ENCODE data around the gene BARX1. TPM values are rescaled to one million over a fixed set of nuclear protein-coding genes. Genes with fewer than 3 reads are reported as not detected.

The BARX1 gene
- total and polyA plus RNA-seq, 10 of the 15 experiments (the other 5 are each of a cell fraction or from before 2014, with no cell fraction given): not detected

DNA sequence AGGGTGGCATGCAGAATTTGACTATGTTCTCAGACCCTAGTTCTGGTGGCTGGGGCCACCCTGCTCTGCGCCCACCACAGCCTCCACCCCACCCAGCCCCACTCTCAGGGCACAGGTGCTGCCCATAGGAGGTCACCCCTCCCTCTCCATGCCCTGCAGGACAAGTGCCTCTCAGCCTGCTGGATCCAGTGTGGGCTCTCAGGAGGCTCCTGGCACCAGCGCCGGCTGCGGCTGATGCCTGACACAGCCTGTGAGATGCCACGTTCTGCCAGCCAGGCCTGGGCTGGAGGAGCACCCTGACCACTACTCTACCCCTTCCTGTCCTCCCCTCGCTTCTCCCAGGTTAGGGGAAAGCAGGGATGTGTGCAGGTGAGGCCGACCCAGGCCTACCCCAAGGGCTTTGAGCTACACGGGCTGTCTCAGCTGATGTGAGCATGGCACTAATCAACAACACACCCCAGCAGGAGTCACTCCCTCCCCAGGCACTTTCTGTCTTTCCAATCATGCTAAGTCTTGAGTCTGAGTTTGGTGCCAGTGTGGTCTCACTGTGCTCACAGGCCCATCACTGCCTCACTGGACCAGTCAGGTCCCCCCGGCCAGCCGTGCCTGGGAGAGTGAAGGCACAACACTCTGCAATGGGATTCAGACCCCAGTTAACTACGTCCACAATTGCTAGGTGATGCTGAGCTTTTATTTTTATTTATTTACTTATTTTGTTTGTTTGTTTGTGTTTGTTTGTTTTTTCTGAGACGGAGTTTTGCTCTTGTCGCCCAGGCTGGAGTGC is 12.1 kb upstream of the BARX1 start:
- RAD21 ChIA-PET (ENCODE audit: unreplicated experiment): no interaction called here
- CTCF ChIA-PET: interaction anchor here (0.9 kb wide), 1 partner anchor 285 kb away, joined by 3 read pairs; no protein-coding TSS in a partner anchor
- Histone ChIP-seq H3K9me3 (replicated peaks; ENCODE audit: control insufficient read depth, insufficient read depth, low read length) (no peaks in the 10 kb centered on the region; the same call in 2 of the 3 replicates), H2AFZ (ENCODE audit: control insufficient read depth, low read depth, low read length) (no peak overlapping the region), H3K79me2 (ENCODE audit: control insufficient read depth, insufficient read depth, low read length) (no peaks in the 10 kb centered on the region), H3K4me3 (no peak overlapping the region), H3K36me3 (ENCODE audit: control insufficient read depth in 2 of 2, insufficient read depth in 2 of 2, low read length in 1 of 2) (no peaks in the 10 kb centered on the region), H3K4me1 (ENCODE audit: control insufficient read depth, insufficient read depth, low read length) (no peaks in the 10 kb centered on the region), H4K20me1 (ENCODE audit: control insufficient read depth, insufficient read depth) (no peaks in the 10 kb centered on the region), H3K4me2 (ENCODE audit: control insufficient read depth, insufficient read depth) (no peak overlapping the region), H3K27me3 (replicated peaks in 1 of 2; ENCODE audit: control insufficient read depth in 2 of 2, insufficient read depth in 2 of 2, low read length in 1 of 2) (no peaks in the 10 kb centered on the region), H3K9ac (ENCODE audit: control insufficient read depth, insufficient read depth, low read length) (no peak overlapping the region), H3K27ac (ENCODE audit: control insufficient read depth, insufficient read depth) (no peak overlapping the region)
- no TSS peak for BruUV-seq (replicated peaks)
- in situ Hi-C loops (cut with MboI) (loop anchor here (5.0 to 10.0 kb wide), 2 partner anchors 285 to 802 kb away; no protein-coding TSS in a partner anchor), intact Hi-C loops (cut with micrococcal nuclease; ENCODE audit: unreplicated experiment) (no loop called here)
- DNase-seq (ENCODE audit: low read depth, low spot score) (no peak), ATAC-seq (no peak), FAIRE-seq (no peak)
- WGBS (ENCODE audit: insufficient coverage, insufficient replicate concordance, low lambda C conversion rate, missing lambda C conversion rate): 33% methylated on average over 13 of the region's 13 CpGs
- POLR2A ChIA-PET: no interaction called here
- SMC1A ChIA-PET (ENCODE audit: uncharacterized antibody, unreplicated experiment): no interaction called here
- no peak for TF ChIP-seq E2F8 (IDR thresholded peaks at IDR 0.05; ENCODE audit: low read depth, partially characterized antibody)
- no peak for TF ChIP-seq ZBTB40 (IDR thresholded peaks at IDR 0.05; ENCODE audit: borderline replicate concordance)
- TF ChIP-seq SP1 (IDR thresholded peaks at IDR 0.05; ENCODE audit: low read depth, low read length): no peak
- TF ChIP-seq PML (IDR thresholded peaks at IDR 0.05; ENCODE audit: low read length): no peak
- TF ChIP-seq E2F4 (IDR thresholded peaks at IDR 0.05; ENCODE audit: low read depth, low read length): no peak
- TF ChIP-seq NR2C2 (IDR thresholded peaks at IDR 0.05; ENCODE audit: borderline replicate concordance, control insufficient read depth, insufficient read length, low read depth): no peak
- TF ChIP-seq NR2F1 (conservative IDR thresholded peaks at IDR 0.05): no peak
- TF ChIP-seq IRF4 (IDR thresholded peaks at IDR 0.05; ENCODE audit: low read depth, low read length): no peak
- TF ChIP-seq SIN3A (IDR thresholded peaks at IDR 0.05; ENCODE audit: low read depth, low read length): no peak
- TF ChIP-seq BCLAF1 (IDR thresholded peaks at IDR 0.05): no peak
- TF ChIP-seq ZBED1 (IDR thresholded peaks at IDR 0.05; ENCODE audit: borderline replicate concordance): no peak
- no peak for TF ChIP-seq TBL1XR1 (IDR thresholded peaks at IDR 0.05; ENCODE audit: low read depth, low read length)
- TF ChIP-seq POLR2A (IDR thresholded peaks at IDR 0.05; ENCODE audit: low read depth, low read length): no peak
- no peak for TF ChIP-seq SIX5 (IDR thresholded peaks at IDR 0.05; ENCODE audit: low read depth, low read length, severe bottlenecking)
